SK-N-SH (cell line): Measurements from ENCODE around the gene KICS2. TPM values are rescaled to one million over a fixed set of nuclear protein-coding genes. Genes with fewer than 3 reads are reported as not detected.
A peak's percentile ranks its signal among the peaks of the same experiment; 100 is the strongest.

Source experiments
- CTCF ChIA-PET: fragments of 300-600, 350-600 bp; formaldehyde crosslinking; extraction: SDS; loops from one replicate; lab custom pipeline; 2021; lab: Yijun Ruan, JAX
- POLR2A ChIA-PET: fragments of 350-600 bp; sonication (Branson Sonifier 250); formaldehyde crosslinking; extraction: SDS; loops from one replicate; lab custom pipeline; 2020; ENCODE audit warnings: antibody characterized with exemption, inconsistent platforms; lab: Yijun Ruan, JAX
- DNase-seq: peaks from one replicate; pipeline ENCODE4 v3.0.0; 2012
- H2AFZ ChIP-seq: fragments of 200-600 bp; sonication (generic); 2 replicates; pipeline ENCODE4 v1.8.1; 2016; ENCODE audit warnings: antibody characterized with exemption, mild to moderate bottlenecking, low read depth
- H3F3A ChIP-seq: fragments of 200-600 bp; sonication (generic); replicated peaks from 2 replicates; pipeline ENCODE3; 2016; ENCODE audit warnings: antibody characterized with exemption, mild to moderate bottlenecking; ENCODE audit not compliant: insufficient read depth
- H3K27ac ChIP-seq, 2 experiments: fragments of 200-500 bp in 1 of 2; fragments of 200-600 bp in 1 of 2; sonication (Bioruptor generic) in 1 of 2; sonication (generic), shearing (Covaris generic) in 1 of 2; 2 replicates each; pipeline versions ENCODE4 v1.5.1 to v1.6.1; 2014 to 2016; ENCODE audit warnings: low read depth in 2 of 2, inconsistent platforms in 1 of 2, low read length in 1 of 2, mild to moderate bottlenecking in 1 of 2, mixed read lengths in 1 of 2
- H3K27me3 ChIP-seq: fragments of 200-600 bp; sonication (generic), shearing (Covaris generic); 2 replicates; pipeline ENCODE4 v1.6.1; 2016; ENCODE audit warnings: mixed run types; ENCODE audit not compliant: insufficient read depth
- H3K36me3 ChIP-seq, 2 experiments: fragments of 200-500 bp in 1 of 2; fragments of 200-600 bp in 1 of 2; sonication (Bioruptor generic) in 1 of 2; sonication (generic) in 1 of 2; replicated peaks in 1 of 2; 2 replicates each; pipeline versions ENCODE3 to v1.5.1; 2014 to 2016; ENCODE audit warnings: low read length in 1 of 2, mild to moderate bottlenecking in 1 of 2; ENCODE audit not compliant: insufficient read depth in 2 of 2, control insufficient read depth in 1 of 2
- H3K4me1 ChIP-seq, 2 experiments: fragments of 200-500 bp in 1 of 2; fragments of 200-600 bp in 1 of 2; sonication (Bioruptor generic) in 1 of 2; sonication (generic), shearing (Covaris generic) in 1 of 2; 2 replicates each; pipeline versions ENCODE4 v1.5.1 to v1.6.1; 2014 to 2016; ENCODE audit warnings: low read depth in 1 of 2, low read length in 1 of 2, mixed run types in 1 of 2; ENCODE audit not compliant: insufficient read depth in 2 of 2, control insufficient read depth in 1 of 2
- H3K4me2 ChIP-seq: fragments of 200-600 bp; sonication (generic), shearing (Covaris generic); 2 replicates; pipeline ENCODE4 v1.6.1; 2017; ENCODE audit warnings: mixed run types
- H3K4me3 ChIP-seq, 2 experiments: fragments of 200-500 bp in 1 of 2; fragments of 200-600 bp in 1 of 2; sonication (Bioruptor generic) in 1 of 2; sonication (generic), shearing (Covaris generic) in 1 of 2; 2 replicates each; pipeline versions ENCODE4 v1.5.1 to v1.8.1; 2014 to 2016; ENCODE audit warnings: low read depth in 2 of 2, inconsistent platforms in 1 of 2, low read length in 1 of 2, mild to moderate bottlenecking in 1 of 2, mixed read lengths in 1 of 2, moderate library complexity in 1 of 2
- H3K79me2 ChIP-seq: fragments of 200-600 bp; sonication (generic); 2 replicates; pipeline ENCODE4 v1.8.1; 2017; ENCODE audit warnings: mild to moderate bottlenecking; ENCODE audit not compliant: insufficient read depth
- H3K9ac ChIP-seq: fragments of 200-600 bp; sonication (generic); 2 replicates; pipeline ENCODE4 v1.6.1; 2017; ENCODE audit warnings: mixed run types
- H3K9me2 ChIP-seq: fragments of 200-600 bp; sonication (generic); 2 replicates; pipeline ENCODE4 v1.6.1; 2017; ENCODE audit warnings: mixed run types
- H3K9me3 ChIP-seq: fragments of 200-600 bp; sonication (generic); 2 replicates; pipeline ENCODE4 v1.6.1; 2017; ENCODE audit warnings: mixed run types, mild to moderate bottlenecking, moderate library complexity
- H4K20me1 ChIP-seq: fragments of 200-600 bp; sonication (generic); 2 replicates; pipeline ENCODE4 v1.6.1; 2017; ENCODE audit warnings: mild to moderate bottlenecking, mixed run types; ENCODE audit not compliant: insufficient read depth
- CTCF ChIP-seq: fragments of 200-600 bp; sonication (generic); IDR thresholded peaks from 2 replicates; pipeline ENCODE4 v1.6.1; 2017; ENCODE audit warnings: antibody characterized with exemption, mild to moderate bottlenecking, moderate library complexity
- EP300 ChIP-seq, 2 experiments: IDR thresholded peaks; 2 replicates each; pipeline versions ENCODE4 v1.4.0 to v1.6.1; 2012; ENCODE audit warnings: borderline replicate concordance in 1 of 2, low read depth in 1 of 2, low read length in 1 of 2
- EZH2phosphoT487 ChIP-seq: fragments of 200-600 bp; sonication (generic); IDR thresholded peaks from 2 replicates; pipeline ENCODE4 v1.6.1; 2017; ENCODE audit warnings: low read depth, mixed run types, mild to moderate bottlenecking, antibody characterized with exemption, moderate library complexity, borderline replicate concordance
- FOSL2 ChIP-seq: IDR thresholded peaks from 2 replicates; pipeline ENCODE4 v1.4.0; 2012; ENCODE audit warnings: low read depth, mild to moderate bottlenecking, moderate library complexity, borderline replicate concordance
- FOXM1 ChIP-seq: IDR thresholded peaks from 2 replicates; pipeline ENCODE4 v1.4.0; 2012; ENCODE audit warnings: low read depth, mild to moderate bottlenecking
- GABPA ChIP-seq: IDR thresholded peaks from 2 replicates; pipeline ENCODE4 v1.4.0; 2012; ENCODE audit warnings: low read depth, mild to moderate bottlenecking
- GATA2 ChIP-seq: sonication (generic); formaldehyde crosslinking; IDR thresholded peaks from 2 replicates; pipeline ENCODE4 v1.5.0; 2020; ENCODE audit warnings: mild to moderate bottlenecking, missing genetic modification reagents
- MAX ChIP-seq: IDR thresholded peaks from 2 replicates; pipeline ENCODE4 v1.4.0; 2012; ENCODE audit warnings: low read depth
- MXI1 ChIP-seq: IDR thresholded peaks from 2 replicates; pipeline ENCODE4 v1.6.1; 2012; ENCODE audit warnings: mild to moderate bottlenecking, low read depth, low read length, improper control_type of control experiment
- NRF1 ChIP-seq: IDR thresholded peaks from 2 replicates; pipeline ENCODE4 v1.6.1; 2012; ENCODE audit warnings: low read depth, mild to moderate bottlenecking, low read length
- PBX3 ChIP-seq: IDR thresholded peaks from 2 replicates; pipeline ENCODE4; 2012
- RAD21 ChIP-seq: IDR thresholded peaks from 2 replicates; pipeline ENCODE4 v1.6.1; 2012; ENCODE audit warnings: mild to moderate bottlenecking, low read length
- RCOR1 ChIP-seq: fragments of 150-350 bp; IDR thresholded peaks from 2 replicates; pipeline ENCODE4 v1.6.1; 2017; ENCODE audit warnings: antibody characterized with exemption, low read length
- RFX5 ChIP-seq: IDR thresholded peaks from 2 replicates; pipeline ENCODE4 v1.6.1; 2012; ENCODE audit warnings: mild to moderate bottlenecking, improper control_type of control experiment, low read length
- SIN3A ChIP-seq: IDR thresholded peaks from 2 replicates; pipeline ENCODE4 v1.6.1; 2012; ENCODE audit warnings: low read depth, mild to moderate bottlenecking, low read length, moderate library complexity, borderline replicate concordance
- SMC3 ChIP-seq: IDR thresholded peaks from 2 replicates; pipeline ENCODE4 v1.6.1; 2012; ENCODE audit warnings: low read depth, low read length, improper control_type of control experiment
- TAF1 ChIP-seq: IDR thresholded peaks from 2 replicates; pipeline ENCODE4 v1.6.1; 2012; ENCODE audit warnings: low read depth, mild to moderate bottlenecking, low read length, moderate library complexity, borderline replicate concordance
- WGBS: methylation state at CpG from one replicate; pipeline ENCODE4 v1.1.6; 2017; ENCODE audit warnings: low lambda C conversion rate; 5-methylcytosine and 5-hydroxymethylcytosine counted together
- polyA plus RNA-seq, 3 experiments: library from polyadenylated mRNA; depleted of rRNA; stranded (reverse); fragments of >200 nt; gene quantifications; 2 replicates each; pipeline ENCODE4 v1.2.3, GENCODE V29; 2012

The KICS2 gene
- polyA plus RNA-seq, 1 of the 3 experiments (the other 2 are of a cell fraction), result 4.1 TPM

GRCh38 chr12:64256166-64256800, 34.2 kb upstream of the KICS2 start:
- Histone ChIP-seq H3K27ac (no peak overlapping the region), H3K9me3 (no peaks in the 10 kb centered on the region), H3K9me2 (no peaks in the 10 kb centered on the region), H3K4me2 (no peak overlapping the region), H3F3A (no peaks in the 10 kb centered on the region), H3K4me3 (no peak overlapping the region; a peak in 1 of 4 replicates), H3K9ac (no peak overlapping the region), H3K36me3 (no peaks in the 10 kb centered on the region), H3K79me2 (no peaks in the 10 kb centered on the region), H3K27me3 (no peaks in the 10 kb centered on the region), H3K4me1 (no peaks in the 10 kb centered on the region), H4K20me1 (no peaks in the 10 kb centered on the region), H2AFZ (0 out of 2 replicates have a peak overlapping the region, but pooled peaks have one; percentile 24)
- peak; percentile 48 for DNase-seq
- no peak for TF ChIP-seq PBX3
- no peak for TF ChIP-seq SIN3A
- no peak for TF ChIP-seq MAX
- TF ChIP-seq GATA2 (CRISPR knock-in tag), result no peak
- TF ChIP-seq RAD21, result peak; percentile 94
- no peak for TF ChIP-seq EP300 (IDR thresholded peaks at IDR 0.05; ENCODE audit: borderline replicate concordance in 1 of 2, low read depth in 1 of 2, low read length in 1 of 2)
- TF ChIP-seq TAF1, result no peak
- TF ChIP-seq SMC3, result peak; percentile 88
- TF ChIP-seq FOSL2, result no peak
- TF ChIP-seq CTCF, result peak; percentile 80
- no peak for TF ChIP-seq MXI1
- CTCF ChIA-PET, result interaction anchor here (0.6 to 6.6 kb wide), 40 partner anchors 9 to 454 kb away, joined by 3 to 109 read pairs (median 4); partner anchors contain the start of genes KICS2 and SRGAP1
- WGBS, result 68% methylated on average over 4 of the region's 4 CpGs
- POLR2A ChIA-PET, result interaction anchor here (1.0 kb wide), 1 partner anchor 412 kb away, joined by 3 read pairs; the partner anchor contains the start of gene SRGAP1

- Histone ChIP-seq H3K79me2 (no peaks in the 10 kb centered on the region), H3F3A (no peaks in the 10 kb centered on the region), H3K27me3 (no peaks in the 10 kb centered on the region), H3K36me3 (no peaks in the 10 kb centered on the region), H3K4me3 (no peak overlapping the region), H3K4me1 (no peaks in the 10 kb centered on the region), H3K9me2 (no peaks in the 10 kb centered on the region), H3K9me3 (no peaks in the 10 kb centered on the region), H3K4me2 (no peak overlapping the region), H3K27ac (no peak overlapping the region), H3K9ac (no peak overlapping the region), H4K20me1 (no peaks in the 10 kb centered on the region), H2AFZ (no peak overlapping the region)
- CTCF ChIA-PET, result interaction anchor here (0.6 to 6.6 kb wide), 14 partner anchors 10 to 453 kb away, joined by 3 to 109 read pairs (median 7); partner anchors contain the start of genes KICS2 and SRGAP1
- no peak for DNase-seq
- POLR2A ChIA-PET, result no interaction called here
- 74% methylated on average over 4 of the region's 4 CpGs for WGBS
- no peak for TF ChIP-seq MXI1
- no peak for TF ChIP-seq GATA2 (CRISPR knock-in tag)
- no peak for TF ChIP-seq NRF1
- no peak for TF ChIP-seq CTCF
- no peak for TF ChIP-seq RCOR1
- TF ChIP-seq RFX5, result no peak
- no peak for TF ChIP-seq GABPA
- TF ChIP-seq EZH2phosphoT487, result no peak
- TF ChIP-seq FOXM1, result no peak
Observed at GRCh38 chr12:64255249-64255648, 33.2 kb upstream of the KICS2 start.
